Measurements from ENCODE around the gene GATA3.

DNA sequence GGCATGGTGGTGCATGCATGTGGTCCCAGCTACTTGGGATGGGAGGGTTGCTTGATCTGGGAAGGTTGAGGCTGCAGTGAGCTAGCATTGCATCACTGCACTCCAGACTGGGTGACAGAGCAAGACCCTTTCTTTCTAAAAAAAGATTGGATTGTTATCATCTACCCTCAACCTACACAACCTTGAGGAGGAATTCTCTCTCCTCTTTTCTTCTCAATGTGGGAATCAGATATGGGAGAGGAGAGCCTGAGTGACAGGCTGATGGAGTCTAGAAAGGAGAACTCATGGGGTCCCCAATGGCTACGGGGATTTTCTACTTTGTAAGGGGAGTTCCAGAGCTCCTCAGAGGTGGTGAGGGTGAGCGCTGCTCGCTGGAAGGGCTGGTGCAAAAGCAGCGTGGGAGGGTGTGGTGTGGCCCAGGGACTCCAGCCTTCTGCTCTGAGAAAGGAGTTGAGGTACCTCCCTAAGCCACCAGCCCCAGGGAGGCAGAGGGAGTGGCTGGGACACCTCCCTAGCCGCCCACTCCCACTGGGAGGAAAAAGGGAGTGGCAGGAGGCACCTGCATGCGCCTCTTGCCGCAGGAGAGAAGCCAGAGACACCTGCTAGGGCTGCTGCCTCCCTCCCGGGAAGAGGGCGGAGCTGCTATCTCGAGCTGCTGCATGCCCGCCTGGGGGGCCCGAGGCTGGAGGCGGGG lies 48.4 kb downstream of the GATA3 start:
- TF ChIP-seq, protein P1, sequence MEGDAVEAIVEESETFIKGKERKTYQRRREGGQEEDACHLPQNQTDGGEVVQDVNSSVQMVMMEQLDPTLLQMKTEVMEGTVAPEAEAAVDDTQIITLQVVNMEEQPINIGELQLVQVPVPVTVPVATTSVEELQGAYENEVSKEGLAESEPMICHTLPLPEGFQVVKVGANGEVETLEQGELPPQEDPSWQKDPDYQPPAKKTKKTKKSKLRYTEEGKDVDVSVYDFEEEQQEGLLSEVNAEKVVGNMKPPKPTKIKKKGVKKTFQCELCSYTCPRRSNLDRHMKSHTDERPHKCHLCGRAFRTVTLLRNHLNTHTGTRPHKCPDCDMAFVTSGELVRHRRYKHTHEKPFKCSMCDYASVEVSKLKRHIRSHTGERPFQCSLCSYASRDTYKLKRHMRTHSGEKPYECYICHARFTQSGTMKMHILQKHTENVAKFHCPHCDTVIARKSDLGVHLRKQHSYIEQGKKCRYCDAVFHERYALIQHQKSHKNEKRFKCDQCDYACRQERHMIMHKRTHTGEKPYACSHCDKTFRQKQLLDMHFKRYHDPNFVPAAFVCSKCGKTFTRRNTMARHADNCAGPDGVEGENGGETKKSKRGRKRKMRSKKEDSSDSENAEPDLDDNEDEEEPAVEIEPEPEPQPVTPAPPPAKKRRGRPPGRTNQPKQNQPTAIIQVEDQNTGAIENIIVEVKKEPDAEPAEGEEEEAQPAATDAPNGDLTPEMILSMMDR (conservative IDR thresholded peaks at IDR 0.05; ENCODE audit: low read depth in 2 of 2): no peak
- TF ChIP-seq EZH2 (IDR thresholded peaks at IDR 0.05; ENCODE audit: low read depth, unreplicated experiment): no peak
- TF ChIP-seq REST (IDR thresholded peaks at IDR 0.05; ENCODE audit: unreplicated experiment): no peak
- TF ChIP-seq POLR2AphosphoS5 (IDR thresholded peaks at IDR 0.05; ENCODE audit: low read depth): no peak
- TF ChIP-seq EZH2phosphoT487 (IDR thresholded peaks at IDR 0.05; ENCODE audit: unreplicated experiment): no peak
- no peak for TF ChIP-seq CREB1 (CRISPR knock-in tag; IDR thresholded peaks at IDR 0.05; ENCODE audit: low read depth)
- no peak for TF ChIP-seq JUNB (IDR thresholded peaks at IDR 0.05; ENCODE audit: unreplicated experiment)
- no peak for TF ChIP-seq NANOG (IDR thresholded peaks at IDR 0.05; ENCODE audit: borderline replicate concordance)
- TF ChIP-seq ZNF331 (CRISPR knock-in tag; IDR thresholded peaks at IDR 0.05; ENCODE audit: low read depth): no peak

Measured in GM23338 (cell line).